Measurements from ENCODE around the gene COLEC11.
"Not testable (repeated sequence)": the region's sequence is repeated elsewhere in the genome, so short reads cannot be mapped to it uniquely, and the experiment has no call there.

COLEC11 gene

GRCh38 chr2:3626118-3626811 lies 31.4 kb downstream of the COLEC11 start:
- no peak for DNase-seq

- DNase-seq: no peak
These were observed 32.0 kb downstream of the COLEC11 start for GRCh38 chr2:3626812-3627499.

GRCh38 chr2:3627500-3628100 lies 32.7 kb downstream of the COLEC11 start:
- DNase-seq: no peak

GRCh38 chr2:3628241-3628679 lies 33.3 kb downstream of the COLEC11 start:
- DNase-seq: no peak

- no peak for DNase-seq
These were observed 33.9 kb downstream of the COLEC11 start for GRCh38 chr2:3628800-3629199.

- no peak for DNase-seq
These were observed 35.7 kb downstream of the COLEC11 start for GRCh38 chr2:3630631-3631030.

- DNase-seq: no peak
These were observed 36.4 kb downstream of the COLEC11 start for GRCh38 chr2:3631161-3631850.

- no peak for DNase-seq
These were observed 37.1 kb downstream of the COLEC11 start for GRCh38 chr2:3631851-3632659.

- no peak for DNase-seq
These were observed 38.4 kb downstream of the COLEC11 start for GRCh38 chr2:3633089-3633981.

GRCh38 chr2:3633982-3634595 lies 39.2 kb downstream of the COLEC11 start:
- no peak for DNase-seq

- no peak for DNase-seq
These were observed 39.7 kb downstream of the COLEC11 start for GRCh38 chr2:3634596-3635121.

GRCh38 chr2:3635171-3635974 lies 40.5 kb downstream of the COLEC11 start:
- no peak for DNase-seq

- DNase-seq: not testable (repeated sequence)
These were observed 41.0 kb downstream of the COLEC11 start for GRCh38 chr2:3635975-3636327.

GRCh38 chr2:3636586-3637310 lies 41.8 kb downstream of the COLEC11 start:
- no peak for DNase-seq

GRCh38 chr2:3637311-3637675 lies 42.4 kb downstream of the COLEC11 start:
- no peak for DNase-seq

GRCh38 chr2:3637692-3638455 lies 43.0 kb downstream of the COLEC11 start:
- no peak for DNase-seq

- DNase-seq: no peak
These were observed 43.5 kb downstream of the COLEC11 start for GRCh38 chr2:3638456-3638810.

- no peak for DNase-seq
These were observed 44.2 kb downstream of the COLEC11 start for GRCh38 chr2:3639015-3639630.
